ENCODE data around the gene VGLL4. TPM values are rescaled to one million over a fixed set of nuclear protein-coding genes. Genes with fewer than 3 reads are reported as not detected.
A peak's percentile ranks its signal among the peaks of the same experiment; 100 is the strongest.

VGLL4 gene
- total RNA-seq, 4 donors from 2014 or later: 53.4 to 128 (median 58.2) TPM

DNA sequence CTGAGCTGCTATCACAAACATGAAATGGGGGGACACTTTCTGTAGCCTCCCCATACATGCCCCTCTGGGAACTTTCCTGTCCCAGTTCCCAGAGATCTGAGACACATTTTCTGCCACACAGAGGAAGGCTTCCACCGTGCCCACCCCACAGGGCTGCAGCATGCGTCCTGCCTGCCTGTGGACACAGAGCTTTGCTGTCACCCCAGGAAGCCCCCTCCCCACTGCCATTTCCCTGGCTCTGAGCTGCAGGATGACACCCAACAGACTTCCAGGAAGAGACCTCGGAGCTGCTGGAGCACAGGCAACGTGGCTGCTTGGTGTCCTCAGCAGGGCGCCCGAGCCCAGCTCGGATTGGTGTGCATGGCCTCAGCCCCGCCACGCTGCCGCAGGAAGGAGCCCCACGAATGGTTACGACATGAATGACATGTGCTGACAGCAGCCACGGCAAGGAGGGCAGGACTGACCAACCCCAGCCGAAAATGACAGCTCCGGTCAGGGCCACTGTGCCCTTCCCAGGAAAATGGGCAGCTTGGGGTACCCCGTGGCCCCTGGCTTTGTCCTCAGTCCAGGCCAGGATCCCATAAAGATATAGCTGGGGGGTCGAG is 81.3 kb downstream of the VGLL4 start:
- no peak for TF ChIP-seq POLR2A (IDR thresholded peaks at IDR 0.05)
- no peak for TF ChIP-seq CTCF (IDR thresholded peaks at IDR 0.05)
- no peak for TF ChIP-seq POLR2AphosphoS5 (IDR thresholded peaks at IDR 0.05)
- no peak for TF ChIP-seq EP300 (IDR thresholded peaks at IDR 0.05)
- ATAC-seq: no peak
- Histone ChIP-seq H3K36me3 (peaks cover 0 to 65% of the 10 kb centered on the region in 2 donors), H3K9me3 (no peaks in the 10 kb centered on the region), H3K27me3 (no peaks in the 10 kb centered on the region), H3K27ac (peak overlapping the region in 2 of 4 donors; percentile 53 to 64), H3K4me3 (no peak overlapping the region), H3K4me1 (peaks cover 0 to 98% (median 20%) of the 10 kb centered on the region in 3 donors)
- WGBS, 2 donors (ENCODE audit: low coverage in 1 of 2): no CpG with 5 or more reads among the region's 17 CpGs

- H3K27ac ChIP-seq: peak overlapping the region in 3 of 4 donors; percentile 53 to 64 (median 56)
- H3K9me3 ChIP-seq: no peaks in the 10 kb centered on the region
- H3K4me1 ChIP-seq: peaks cover 0 to 98% (median 24%) of the 10 kb centered on the region in 3 donors
- no peak overlapping the region for H3K4me3 ChIP-seq
- peaks cover 0 to 66% of the 10 kb centered on the region in 2 donors for H3K36me3 ChIP-seq
- no peak for ATAC-seq
- TF ChIP-seq EP300 (IDR thresholded peaks at IDR 0.05): no peak
- no peak for TF ChIP-seq POLR2AphosphoS5 (IDR thresholded peaks at IDR 0.05)
- no peak for TF ChIP-seq POLR2A (IDR thresholded peaks at IDR 0.05)
- no peak for TF ChIP-seq CTCF (IDR thresholded peaks at IDR 0.05)
- H3K27me3 ChIP-seq: no peaks in the 10 kb centered on the region
- 68% methylated on average over 4 of the region's 12 CpGs; no CpG with 5 or more reads in 1 of the 2 donors for WGBS, 2 donors (ENCODE audit: low coverage in 1 of 2)
Observed at GRCh38 chr3:11560746-11561145, 83.0 kb downstream of the VGLL4 start.

- Histone ChIP-seq H3K27ac (peak overlapping the region in 3 of 4 donors; percentile 53 to 64 (median 56)), H3K27me3 (no peaks in the 10 kb centered on the region), H3K36me3 (peaks cover 0 to 67% of the 10 kb centered on the region in 2 donors), H3K4me3 (no peak overlapping the region), H3K9me3 (no peaks in the 10 kb centered on the region), H3K4me1 (peaks cover 0 to 98% (median 29%) of the 10 kb centered on the region in 3 donors)
- no peak for TF ChIP-seq CTCF (IDR thresholded peaks at IDR 0.05)
- no peak for TF ChIP-seq POLR2AphosphoS5 (IDR thresholded peaks at IDR 0.05)
- no peak for TF ChIP-seq POLR2A (IDR thresholded peaks at IDR 0.05)
- TF ChIP-seq EP300 (IDR thresholded peaks at IDR 0.05): no peak
- WGBS, 2 donors (ENCODE audit: low coverage in 1 of 2): 52 to 69% methylated on average over 4 to 8 of the region's 15 CpGs
- no peak for ATAC-seq
Observed at GRCh38 chr3:11559816-11560633, 83.7 kb downstream of the VGLL4 start.

- 73 to 93% methylated on average over 5 to 8 of the region's 37 CpGs for WGBS, 2 donors (ENCODE audit: low coverage in 1 of 2)
- Histone ChIP-seq H3K36me3 (peaks cover 0 to 67% of the 10 kb centered on the region in 2 donors), H3K9me3 (no peaks in the 10 kb centered on the region), H3K27ac (peak overlapping the region in 3 of 4 donors; percentile 53 to 64 (median 56)), H3K4me3 (no peak overlapping the region), H3K27me3 (no peaks in the 10 kb centered on the region), H3K4me1 (peaks cover 0 to 100% (median 31%) of the 10 kb centered on the region in 3 donors)
- no peak for ATAC-seq
- no peak for TF ChIP-seq POLR2AphosphoS5 (IDR thresholded peaks at IDR 0.05)
- TF ChIP-seq POLR2A (IDR thresholded peaks at IDR 0.05): no peak
- TF ChIP-seq EP300 (IDR thresholded peaks at IDR 0.05): no peak
- no peak for TF ChIP-seq CTCF (IDR thresholded peaks at IDR 0.05)
Observed at GRCh38 chr3:11558918-11559815, 84.5 kb downstream of the VGLL4 start.

All from gastroesophageal sphincter (tissue), 4 donors.